ENCODE results near the gene CHST7.

CHST7 gene

DNA sequence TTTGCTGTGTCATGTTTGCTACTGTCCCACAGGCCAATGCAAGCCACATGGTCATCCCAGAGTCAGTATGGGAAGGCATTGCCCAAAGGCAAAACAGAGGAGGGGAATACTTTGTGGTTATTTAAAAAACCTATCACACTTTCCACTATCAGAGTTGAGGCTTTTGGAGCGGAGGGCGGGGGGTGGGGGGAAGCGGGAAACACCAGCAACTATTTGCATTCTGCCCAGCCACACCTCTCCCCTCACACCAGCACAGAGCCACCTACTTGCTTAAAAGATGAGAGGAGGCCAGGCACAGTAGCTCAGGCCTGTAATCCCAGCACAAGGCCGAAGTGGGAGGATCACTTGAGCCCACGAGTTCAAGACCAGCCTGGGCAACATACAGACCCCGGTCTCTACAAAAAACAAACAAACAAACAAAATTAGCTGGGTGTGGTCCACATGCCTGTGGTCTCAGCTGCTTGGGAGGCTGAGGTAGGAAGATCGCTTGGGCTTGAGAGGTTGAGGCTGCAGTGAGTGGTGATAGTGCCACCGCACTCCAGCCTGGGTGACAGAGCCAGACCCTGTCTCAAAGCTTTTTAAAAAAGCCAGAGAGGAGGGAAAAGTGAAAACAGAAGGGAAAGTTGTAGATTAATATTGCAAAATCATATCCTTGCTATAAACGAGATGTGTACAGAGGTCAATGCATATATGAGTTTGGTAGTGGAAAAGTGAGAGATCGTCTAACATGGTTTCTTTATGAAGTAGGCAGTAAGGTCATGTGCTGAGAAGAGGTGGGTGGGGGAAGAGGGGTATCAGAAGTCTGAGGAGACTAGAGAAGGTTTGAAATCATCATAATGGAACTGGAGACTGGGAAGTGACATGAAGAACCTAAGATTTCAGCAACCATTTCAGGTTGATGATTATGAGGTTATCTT, 1.9 kb upstream of the CHST7 start:
- TF ChIP-seq, protein P1, sequence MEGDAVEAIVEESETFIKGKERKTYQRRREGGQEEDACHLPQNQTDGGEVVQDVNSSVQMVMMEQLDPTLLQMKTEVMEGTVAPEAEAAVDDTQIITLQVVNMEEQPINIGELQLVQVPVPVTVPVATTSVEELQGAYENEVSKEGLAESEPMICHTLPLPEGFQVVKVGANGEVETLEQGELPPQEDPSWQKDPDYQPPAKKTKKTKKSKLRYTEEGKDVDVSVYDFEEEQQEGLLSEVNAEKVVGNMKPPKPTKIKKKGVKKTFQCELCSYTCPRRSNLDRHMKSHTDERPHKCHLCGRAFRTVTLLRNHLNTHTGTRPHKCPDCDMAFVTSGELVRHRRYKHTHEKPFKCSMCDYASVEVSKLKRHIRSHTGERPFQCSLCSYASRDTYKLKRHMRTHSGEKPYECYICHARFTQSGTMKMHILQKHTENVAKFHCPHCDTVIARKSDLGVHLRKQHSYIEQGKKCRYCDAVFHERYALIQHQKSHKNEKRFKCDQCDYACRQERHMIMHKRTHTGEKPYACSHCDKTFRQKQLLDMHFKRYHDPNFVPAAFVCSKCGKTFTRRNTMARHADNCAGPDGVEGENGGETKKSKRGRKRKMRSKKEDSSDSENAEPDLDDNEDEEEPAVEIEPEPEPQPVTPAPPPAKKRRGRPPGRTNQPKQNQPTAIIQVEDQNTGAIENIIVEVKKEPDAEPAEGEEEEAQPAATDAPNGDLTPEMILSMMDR (IDR thresholded peaks at IDR 0.05; ENCODE audit: unreplicated experiment in 3 of 3), result no peak
- H3K27ac Mint-ChIP-seq, result no peak overlapping the region
- H3K9me3 Mint-ChIP-seq, result peaks cover 18% of the 10 kb centered on the region
- peak overlapping the region in 1 of 3 experiments; percentile 24 for H3K4me3 Mint-ChIP-seq
- H3K36me3 Mint-ChIP-seq (ENCODE audit: low read depth), result no peaks in the 10 kb centered on the region
- peaks cover 35% of the 10 kb centered on the region for H3K27me3 Mint-ChIP-seq (ENCODE audit: low read depth)
- peaks cover 5% of the 10 kb centered on the region for H3K4me1 Mint-ChIP-seq

DNA sequence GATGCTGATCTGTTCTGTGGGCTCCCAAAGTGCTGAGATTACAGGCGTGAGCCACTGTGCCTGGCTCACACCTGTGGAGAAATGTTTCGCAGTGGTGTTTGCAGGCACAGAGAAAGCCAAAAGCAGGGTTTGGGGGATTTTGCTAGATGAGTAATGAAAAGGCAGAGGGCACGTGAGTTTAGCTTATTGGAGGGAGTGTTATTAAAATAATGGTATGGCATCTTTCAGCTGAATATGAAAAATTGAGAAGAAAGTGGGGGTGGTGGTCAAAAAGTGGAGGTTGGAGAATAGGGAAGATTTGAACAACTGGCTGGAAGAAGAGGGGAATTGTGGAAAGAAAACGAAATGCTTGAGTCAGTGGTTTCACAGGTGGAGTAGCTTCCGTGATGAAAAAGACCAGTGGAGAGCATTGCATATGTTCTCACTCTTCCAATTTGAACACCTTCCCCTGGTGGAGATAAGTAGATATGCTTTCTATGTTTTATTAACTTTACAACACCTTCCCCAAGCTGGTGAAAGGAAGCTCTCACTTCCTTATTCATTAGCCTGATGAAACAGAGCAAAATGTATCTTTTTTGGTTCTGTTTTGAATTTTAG, 1.1 kb upstream of the CHST7 start:
- Mint-ChIP-seq H3K9me3 (peaks cover 16% of the 10 kb centered on the region), H3K27ac (no peak overlapping the region), H3K36me3 (ENCODE audit: low read depth) (no peaks in the 10 kb centered on the region), H3K4me3 (peak overlapping the region in 1 of 3 experiments; percentile 24), H3K4me1 (peaks cover 6% of the 10 kb centered on the region), H3K27me3 (ENCODE audit: low read depth) (peaks cover 41% of the 10 kb centered on the region)
- TF ChIP-seq, protein P1 (IDR thresholded peaks at IDR 0.05; ENCODE audit: unreplicated experiment in 3 of 3), result no peak

DNA sequence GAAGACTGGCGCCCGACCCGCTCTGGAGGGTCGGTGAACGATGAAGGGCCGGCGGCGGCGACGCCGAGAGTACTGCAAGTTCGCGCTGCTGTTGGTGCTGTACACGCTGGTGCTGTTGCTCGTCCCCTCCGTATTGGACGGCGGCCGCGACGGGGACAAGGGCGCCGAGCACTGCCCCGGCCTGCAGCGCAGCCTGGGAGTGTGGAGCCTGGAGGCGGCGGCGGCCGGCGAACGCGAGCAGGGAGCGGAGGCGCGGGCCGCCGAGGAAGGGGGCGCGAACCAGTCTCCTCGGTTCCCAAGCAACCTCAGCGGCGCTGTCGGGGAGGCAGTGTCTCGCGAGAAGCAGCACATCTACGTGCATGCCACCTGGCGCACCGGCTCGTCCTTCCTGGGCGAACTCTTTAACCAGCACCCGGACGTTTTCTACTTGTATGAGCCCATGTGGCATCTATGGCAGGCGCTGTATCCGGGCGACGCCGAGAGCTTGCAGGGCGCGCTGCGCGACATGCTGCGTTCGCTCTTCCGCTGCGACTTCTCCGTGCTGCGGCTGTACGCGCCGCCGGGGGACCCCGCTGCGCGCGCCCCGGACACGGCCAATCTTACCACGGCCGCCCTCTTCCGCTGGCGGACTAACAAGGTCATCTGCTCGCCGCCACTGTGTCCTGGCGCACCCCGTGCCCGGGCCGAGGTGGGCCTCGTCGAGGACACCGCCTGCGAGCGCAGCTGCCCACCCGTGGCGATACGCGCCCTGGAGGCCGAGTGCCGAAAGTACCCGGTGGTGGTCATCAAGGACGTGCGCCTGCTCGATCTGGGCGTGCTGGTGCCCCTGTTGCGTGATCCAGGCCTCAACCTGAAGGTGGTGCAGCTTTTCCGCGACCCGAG, 568 bp downstream of the CHST7 start:
- Mint-ChIP-seq H3K4me3 (peak overlapping the region; percentile 72 to 83 (median 74)), H3K27me3 (ENCODE audit: low read depth) (peaks cover 41% of the 10 kb centered on the region), H3K27ac (no peak overlapping the region), H3K9me3 (peaks cover 15% of the 10 kb centered on the region), H3K36me3 (ENCODE audit: low read depth) (no peaks in the 10 kb centered on the region), H3K4me1 (peaks cover 6% of the 10 kb centered on the region)
- TF ChIP-seq, protein P1 (IDR thresholded peaks at IDR 0.05; ENCODE audit: unreplicated experiment in 3 of 3), result no peak

DNA sequence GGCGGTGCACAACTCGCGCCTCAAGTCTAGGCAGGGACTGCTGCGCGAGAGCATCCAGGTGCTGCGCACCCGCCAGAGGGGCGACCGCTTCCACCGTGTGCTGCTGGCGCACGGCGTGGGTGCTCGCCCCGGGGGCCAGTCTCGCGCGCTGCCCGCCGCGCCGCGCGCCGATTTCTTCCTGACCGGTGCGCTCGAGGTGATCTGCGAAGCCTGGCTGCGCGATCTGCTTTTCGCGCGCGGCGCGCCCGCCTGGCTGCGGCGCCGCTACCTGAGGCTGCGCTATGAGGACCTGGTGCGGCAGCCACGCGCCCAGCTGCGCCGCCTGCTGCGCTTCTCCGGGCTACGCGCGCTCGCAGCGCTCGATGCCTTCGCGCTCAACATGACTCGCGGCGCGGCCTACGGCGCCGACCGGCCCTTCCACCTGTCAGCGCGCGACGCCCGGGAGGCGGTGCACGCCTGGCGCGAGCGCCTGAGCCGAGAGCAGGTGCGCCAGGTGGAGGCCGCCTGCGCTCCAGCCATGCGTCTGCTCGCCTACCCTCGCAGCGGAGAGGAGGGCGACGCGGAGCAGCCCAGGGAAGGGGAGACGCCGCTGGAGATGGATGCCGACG, 1.3 kb downstream of the CHST7 start:
- no peaks in the 10 kb centered on the region for H3K36me3 Mint-ChIP-seq (ENCODE audit: low read depth)
- peak overlapping the region in 2 of 3 experiments; percentile 48 to 74 for H3K4me3 Mint-ChIP-seq
- H3K27me3 Mint-ChIP-seq (ENCODE audit: low read depth), result peaks cover 41% of the 10 kb centered on the region
- peaks cover 6% of the 10 kb centered on the region for H3K4me1 Mint-ChIP-seq
- H3K27ac Mint-ChIP-seq, result no peak overlapping the region
- peaks cover 16% of the 10 kb centered on the region for H3K9me3 Mint-ChIP-seq
- TF ChIP-seq, protein P1 (IDR thresholded peaks at IDR 0.05; ENCODE audit: unreplicated experiment in 3 of 3), result no peak

DNA sequence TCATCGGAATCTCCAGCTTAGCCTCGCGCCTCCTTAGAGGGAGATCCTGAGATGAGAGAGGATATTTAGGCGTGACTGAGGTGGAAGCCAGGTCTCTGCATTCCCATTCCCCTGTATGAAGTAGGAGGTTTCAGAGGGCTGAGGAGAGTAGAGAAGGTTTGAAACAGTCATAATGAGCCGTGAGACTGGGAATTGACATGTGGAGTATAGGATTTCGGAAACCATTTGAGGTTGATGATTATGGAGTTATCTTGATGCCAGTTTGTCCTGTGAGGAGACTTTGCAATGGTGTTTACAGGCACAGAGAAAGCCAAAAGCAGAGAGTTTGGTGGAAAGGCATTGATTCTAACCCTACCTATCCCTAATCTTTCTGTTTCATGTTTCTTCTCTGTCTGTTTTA, 2.0 kb downstream of the CHST7 start:
- Mint-ChIP-seq H3K36me3 (ENCODE audit: low read depth) (no peaks in the 10 kb centered on the region), H3K27me3 (ENCODE audit: low read depth) (peaks cover 41% of the 10 kb centered on the region), H3K4me3 (peak overlapping the region; percentile 48 to 61 (median 48)), H3K27ac (no peak overlapping the region), H3K9me3 (peaks cover 16% of the 10 kb centered on the region), H3K4me1 (peaks cover 6% of the 10 kb centered on the region)
- TF ChIP-seq, protein P1 (IDR thresholded peaks at IDR 0.05; ENCODE audit: unreplicated experiment in 3 of 3), result no peak
